Stomach (tissue), 4 donors: Measurements from ENCODE around the gene PAX5.

Experiments
- EP300 ChIP-seq: sonication (generic); formaldehyde crosslinking; IDR thresholded peaks from one replicate; pipeline ENCODE4 v1.6.1; 2017; ENCODE audit warnings: antibody characterized with exemption
- POLR2A ChIP-seq, 4 donors: fragments of 450-650 bp; IDR thresholded peaks; one replicate each; pipeline ENCODE4 v1.6.1; 2016; ENCODE audit warnings: antibody characterized with exemption in 4 of 4, control low read depth in 2 of 4, mild to moderate bottlenecking in 1 of 4, moderate library complexity in 1 of 4
- POLR2AphosphoS5 ChIP-seq, 3 donors: sonication (generic); formaldehyde crosslinking; IDR thresholded peaks; one replicate each; pipeline ENCODE4 v1.6.1; 2016; ENCODE audit warnings: antibody characterized with exemption in 3 of 3
- TF ChIP-seq, protein P1 (sequence below), 7 experiments: fragments of 450-650 bp in 4 of 7; fragments of 200-600 bp in 3 of 7; sonication (generic) in 3 of 7; IDR thresholded peaks; one replicate each; pipeline ENCODE4 v1.5.1; 2016 to 2019; ENCODE audit warnings: antibody characterized with exemption in 7 of 7, control low read depth in 2 of 7, mild to moderate bottlenecking in 1 of 7

DNA sequence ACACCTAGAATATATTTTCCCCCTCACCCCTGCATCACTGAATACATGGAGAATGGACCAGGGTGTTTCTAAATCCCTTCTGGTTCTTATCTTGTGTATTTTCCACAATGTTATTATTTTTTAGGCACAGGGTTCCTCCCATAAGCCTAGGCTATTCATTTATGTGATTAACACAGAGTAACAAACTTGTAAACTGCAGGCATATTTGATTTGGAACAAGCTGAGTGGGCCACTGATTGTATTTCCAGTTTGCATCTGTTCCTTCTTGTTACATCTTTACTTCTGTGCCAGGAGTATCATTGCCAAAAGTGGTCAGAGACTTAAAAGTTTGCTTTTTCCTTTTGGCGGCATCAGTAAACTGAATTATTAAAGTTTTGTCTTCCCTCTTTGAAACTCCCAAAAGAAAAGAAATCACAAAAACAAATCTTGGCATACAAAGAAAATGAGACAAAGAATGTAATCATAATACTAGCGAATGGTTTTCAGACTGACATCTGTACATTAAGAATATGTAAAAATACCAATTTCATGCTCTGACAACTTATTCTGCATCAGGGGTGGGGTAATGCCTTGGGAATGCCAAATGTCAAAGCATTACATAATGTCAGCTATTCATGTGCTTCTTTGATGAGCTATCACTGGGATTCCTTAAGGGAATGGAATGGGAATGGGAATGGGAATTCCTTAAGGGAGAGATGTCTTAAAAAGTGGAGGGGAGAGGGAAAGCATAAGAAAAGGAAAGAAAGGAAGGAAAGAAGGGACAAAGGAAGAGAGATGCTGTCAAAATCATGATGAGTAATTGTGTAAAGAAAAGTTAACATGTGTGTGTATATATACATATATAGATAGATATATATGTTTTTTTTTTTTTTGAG is 22.2 kb upstream of the PAX5 start:
- TF ChIP-seq, protein P1, sequence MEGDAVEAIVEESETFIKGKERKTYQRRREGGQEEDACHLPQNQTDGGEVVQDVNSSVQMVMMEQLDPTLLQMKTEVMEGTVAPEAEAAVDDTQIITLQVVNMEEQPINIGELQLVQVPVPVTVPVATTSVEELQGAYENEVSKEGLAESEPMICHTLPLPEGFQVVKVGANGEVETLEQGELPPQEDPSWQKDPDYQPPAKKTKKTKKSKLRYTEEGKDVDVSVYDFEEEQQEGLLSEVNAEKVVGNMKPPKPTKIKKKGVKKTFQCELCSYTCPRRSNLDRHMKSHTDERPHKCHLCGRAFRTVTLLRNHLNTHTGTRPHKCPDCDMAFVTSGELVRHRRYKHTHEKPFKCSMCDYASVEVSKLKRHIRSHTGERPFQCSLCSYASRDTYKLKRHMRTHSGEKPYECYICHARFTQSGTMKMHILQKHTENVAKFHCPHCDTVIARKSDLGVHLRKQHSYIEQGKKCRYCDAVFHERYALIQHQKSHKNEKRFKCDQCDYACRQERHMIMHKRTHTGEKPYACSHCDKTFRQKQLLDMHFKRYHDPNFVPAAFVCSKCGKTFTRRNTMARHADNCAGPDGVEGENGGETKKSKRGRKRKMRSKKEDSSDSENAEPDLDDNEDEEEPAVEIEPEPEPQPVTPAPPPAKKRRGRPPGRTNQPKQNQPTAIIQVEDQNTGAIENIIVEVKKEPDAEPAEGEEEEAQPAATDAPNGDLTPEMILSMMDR (IDR thresholded peaks at IDR 0.05), result no peak
- TF ChIP-seq EP300 (no peak), POLR2AphosphoS5 (IDR thresholded peaks at IDR 0.05) (no peak), POLR2A (IDR thresholded peaks at IDR 0.05) (no peak)
